Heart left ventricle (tissue), 16 donors: ENCODE results near the gene SPTY2D1. TPM values are rescaled to one million over a fixed set of nuclear protein-coding genes. Genes with fewer than 3 reads are reported as not detected.

Experiments used
- ATAC-seq, 4 donors: fragments of 200-7000 bp; cut with Tn5 transposase; one replicate each; pipeline ENCODE4 v1.9.1; 2020 to 2022; ENCODE audit warnings: moderate library complexity in 4 of 4, mild to moderate bottlenecking in 3 of 4, moderate number of reproducible peaks in 1 of 4
- DNase-seq, 5 donors: peaks; one replicate each; pipeline ENCODE4 v3.0.0-alpha.2; 2020
- H3K27ac ChIP-seq, 12 donors: fragments of 200-600 bp; sonication (generic) in 4 of 12; one replicate each; pipeline versions ENCODE4 v1.5.0 to v1.8.0; 2016 to 2022; ENCODE audit warnings: mild to moderate bottlenecking in 2 of 12
- H3K27me3 ChIP-seq, 9 donors: fragments of 200-600 bp; sonication (generic) in 2 of 9; one replicate each; pipeline versions ENCODE4 v1.5.1 to v1.8.0; 2016 to 2022; ENCODE audit warnings: mild to moderate bottlenecking in 3 of 9
- H3K36me3 ChIP-seq, 9 donors: fragments of 200-600 bp; sonication (generic) in 2 of 9; one replicate each; pipeline versions ENCODE4 v1.5.0 to v1.8.0; 2018 to 2022; ENCODE audit warnings: mild to moderate bottlenecking in 2 of 9
- H3K4me1 ChIP-seq, 12 donors: fragments of 200-600 bp; sonication (generic) in 4 of 12; one replicate each; pipeline versions ENCODE4 v1.5.0 to v1.8.0; 2016 to 2022; ENCODE audit warnings: mild to moderate bottlenecking in 3 of 12
- H3K4me3 ChIP-seq, 12 donors: fragments of 200-600 bp; sonication (generic) in 4 of 12; one replicate each; pipeline versions ENCODE4 v1.5.0 to v1.8.0; 2017 to 2022; ENCODE audit warnings: mild to moderate bottlenecking in 9 of 12, moderate library complexity in 4 of 12
- H3K9me3 ChIP-seq, 12 donors: fragments of 200-600 bp; sonication (generic) in 4 of 12; one replicate each; pipeline versions ENCODE4 v1.5.0 to v1.8.0; 2016 to 2022; ENCODE audit warnings: mild to moderate bottlenecking in 1 of 12
- CTCF ChIP-seq, 12 donors: fragments of 200-600 bp; sonication (generic) in 4 of 12; IDR thresholded peaks; one replicate each; pipeline versions ENCODE4 v1.5.0 to v1.8.0; 2018 to 2022; ENCODE audit warnings: antibody characterized with exemption in 12 of 12, mild to moderate bottlenecking in 5 of 12
- POLR2A ChIP-seq, 2 donors: fragments of 450-650 bp; IDR thresholded peaks; one replicate each; pipeline ENCODE4 v1.6.1; 2017; ENCODE audit warnings: antibody characterized with exemption in 2 of 2, mild to moderate bottlenecking in 2 of 2, moderate library complexity in 2 of 2
- WGBS, 4 donors: extraction: QIAGEN DNeasy Blood & Tissue Kit in 2 of 4; methylation state at CpG; one replicate each; pipeline versions ENCODE4 v1.1.5 to v1.1.7; 2013 to 2018; 5-methylcytosine and 5-hydroxymethylcytosine counted together
- intact Hi-C, 10 donors: fragments of 100-400 bp; cut with DNase I; formaldehyde crosslinking; loops; one replicate each; pipeline versions ENCODE4 v1.11.1 to v1.14.2; 2022
- polyA plus RNA-seq, 2 donors: library from polyadenylated mRNA; stranded (reverse); fragments of 200-250 nt; gene quantifications; one replicate each; pipeline ENCODE4 v1.2.3, GENCODE V29; 2013
- total RNA-seq, 9 donors: library from RNA; depleted of rRNA in 2 of 9; stranded (reverse); fragments of >200 nt in 2 of 9; fragmentation: NEBNext Ultra II Directional in 3 of 9; extraction: Animal tissue kit (Norgen Biotek cat#: 25700) in 3 of 9; gene quantifications; one replicate each; pipeline versions ENCODE4 v1.1.0 to v1.2.4, GENCODE V29; 2016 to 2023
- donor health status: ischemic (EF 13 %, LVEDD 7.1; RV severe dilation, severe dysfunction).
- donor health status: healthy with polysubstance abuse.
- donor health status: DM: no; HTN: yes; CAD: no.
- donor health status: DM: no; HTN: no; CAD: no.
- donor health status: ischemic (EF 25% LVEDD 6.9; RV normal size, moderate dysfunction).
- donor health status: ischemic (EF 25% LVEDD 5.7; RV mildly dilated, moderate dysfunction).
- donor health status: healthy.
- donor health status: DM: yes; HTN: yes; CAD: no.
- donor health status: ischemic (EF 35%, LVEDD 5.7; RV mildly dilated, moderate dysfunction).
- donor health status: nonischemic (EF 11% LVEDD 7.7; RV severe dilation, severe dysfunction).
- donor health status: DM: yes; HTN: yes; CAD: no.
- donor health status: PGD.
- donor health status: ischemic (EF 29% LVEDD 5.4; RV normal size, mild dysfunction).
- donor health status: nonischemic (EF 23%, LVEDD 6.1; RV moderate dilation, normal function).

The SPTY2D1 gene
- total and polyA plus RNA-seq, 11 donors, result 1.7 to 13.3 (median 10.8) TPM

GRCh38 chr11:18633256-18634139 is 644 bp downstream of the SPTY2D1 start:
- ATAC-seq (no peak), DNase-seq (no peak)
- peak overlapping the region; percentile 89 to 97 (median 94) for H3K27ac ChIP-seq
- peaks cover 0 to 23% (median 16%) of the 10 kb centered on the region in 12 donors for H3K4me1 ChIP-seq
- no peaks in the 10 kb centered on the region for H3K9me3 ChIP-seq
- no peak for TF ChIP-seq POLR2A (IDR thresholded peaks at IDR 0.05)
- TF ChIP-seq CTCF (IDR thresholded peaks at IDR 0.05), result no peak
- peaks cover 0 to 6% (median 0%) of the 10 kb centered on the region in 9 donors for H3K36me3 ChIP-seq
- H3K27me3 ChIP-seq, result no peaks in the 10 kb centered on the region
- 7 to 16% (median 10%) methylated on average over 22 to 31 of the region's 31 CpGs for WGBS, 4 donors
- intact Hi-C loops, result loop anchor here (1.0 to 10.0 kb wide), 16 partner anchors 41 to 319 kb away; partner anchors contain the start of genes UEVLD (in 5 of the 10), GTF2H1 (in 4 of the 10), HPS5 (in 4 of the 10) and TMEM86A (in 2 of the 10)
- H3K4me3 ChIP-seq, result peak overlapping the region; percentile 72 to 99 (median 93)

GRCh38 chr11:18632841-18633240 is 1.3 kb downstream of the SPTY2D1 start:
- Histone ChIP-seq H3K27ac (no peak overlapping the region), H3K36me3 (peaks cover 0 to 6% (median 0%) of the 10 kb centered on the region in 9 donors), H3K4me3 (peak overlapping the region in 10 of 12 donors; percentile 72 to 99 (median 93)), H3K27me3 (no peaks in the 10 kb centered on the region), H3K9me3 (no peaks in the 10 kb centered on the region), H3K4me1 (peaks cover 0 to 25% (median 18%) of the 10 kb centered on the region in 12 donors)
- 50 to 56% (median 53%) methylated on average over 2 of the region's 2 CpGs for WGBS, 4 donors
- TF ChIP-seq POLR2A (IDR thresholded peaks at IDR 0.05), result no peak
- no peak for TF ChIP-seq CTCF (IDR thresholded peaks at IDR 0.05)
- DNase-seq (no peak), ATAC-seq (no peak)
- intact Hi-C loops, result loop anchor here in 8 of 10 donors (5.0 to 10.0 kb wide), 9 partner anchors 41 to 318 kb away; partner anchors contain the start of genes GTF2H1 (in 3 of the 8), HPS5 (in 3 of the 8) and UEVLD (in 3 of the 8)

- no peak for ATAC-seq
- peaks cover 0 to 3% (median 0%) of the 10 kb centered on the region in 12 donors for H3K9me3 ChIP-seq
- no peaks in the 10 kb centered on the region for H3K36me3 ChIP-seq
- intact Hi-C loops, result no loop called here
- H3K27ac ChIP-seq, result no peak overlapping the region
- no peaks in the 10 kb centered on the region for H3K27me3 ChIP-seq
- H3K4me1 ChIP-seq, result peaks cover 0 to 22% (median 9%) of the 10 kb centered on the region in 12 donors
- no peak for DNase-seq
- WGBS, 4 donors, result 85 to 93% (median 87%) methylated on average over 1 of the region's 1 CpG
- TF ChIP-seq CTCF (IDR thresholded peaks at IDR 0.05) (no peak), POLR2A (IDR thresholded peaks at IDR 0.05) (no peak)
- H3K4me3 ChIP-seq, result no peak overlapping the region
Observed at GRCh38 chr11:18624161-18624560, 10.0 kb downstream of the SPTY2D1 start.

GRCh38 chr11:18623707-18624106 is 10.4 kb downstream of the SPTY2D1 start:
- H3K4me3 ChIP-seq, result no peak overlapping the region
- DNase-seq (no peak), ATAC-seq (no peak)
- WGBS, 4 donors, result 97 to 100% (median 99%) methylated on average over 2 of the region's 2 CpGs
- TF ChIP-seq POLR2A (IDR thresholded peaks at IDR 0.05) (no peak), CTCF (IDR thresholded peaks at IDR 0.05) (no peak)
- no peak overlapping the region for H3K27ac ChIP-seq
- H3K36me3 ChIP-seq, result no peaks in the 10 kb centered on the region
- intact Hi-C loops, result no loop called here
- peaks cover 0 to 3% (median 0%) of the 10 kb centered on the region in 12 donors for H3K9me3 ChIP-seq
- H3K27me3 ChIP-seq, result no peaks in the 10 kb centered on the region
- peaks cover 0 to 23% (median 14%) of the 10 kb centered on the region in 12 donors for H3K4me1 ChIP-seq
